22Rv1 (cell line): ENCODE results near the gene LRIG1.

Experiments
- ZFX ChIP-seq: fragments of 450-650 bp; IDR thresholded peaks from 2 replicates; pipeline ENCODE4 v1.6.1; 2017; ENCODE audit warnings: antibody characterized with exemption, borderline replicate concordance
- TF ChIP-seq, protein P1 (sequence below): fragments of 450-650 bp; IDR thresholded peaks from 2 replicates; pipeline ENCODE4 v1.5.1; 2017; ENCODE audit warnings: mild to moderate bottlenecking

DNA sequence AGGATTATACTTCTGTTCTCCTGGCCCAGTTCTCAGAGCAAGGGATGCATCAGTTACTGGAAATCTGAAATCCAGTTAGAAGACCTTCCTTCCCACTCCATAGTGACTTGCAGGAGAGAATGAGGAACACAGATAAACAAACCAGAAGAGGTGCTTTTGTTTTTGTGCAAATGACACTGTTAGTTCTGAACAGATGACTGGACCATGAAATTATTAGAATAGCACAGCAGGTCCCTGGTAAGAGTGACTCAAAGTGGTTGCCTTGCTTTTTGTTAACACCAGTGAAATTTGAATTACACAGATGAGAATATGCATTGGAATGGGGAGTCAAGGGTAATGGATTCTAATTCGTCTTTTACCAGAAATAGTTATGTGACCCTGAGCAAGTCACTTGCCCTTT is 30.4 kb upstream of the LRIG1 start:
- TF ChIP-seq, protein P1, sequence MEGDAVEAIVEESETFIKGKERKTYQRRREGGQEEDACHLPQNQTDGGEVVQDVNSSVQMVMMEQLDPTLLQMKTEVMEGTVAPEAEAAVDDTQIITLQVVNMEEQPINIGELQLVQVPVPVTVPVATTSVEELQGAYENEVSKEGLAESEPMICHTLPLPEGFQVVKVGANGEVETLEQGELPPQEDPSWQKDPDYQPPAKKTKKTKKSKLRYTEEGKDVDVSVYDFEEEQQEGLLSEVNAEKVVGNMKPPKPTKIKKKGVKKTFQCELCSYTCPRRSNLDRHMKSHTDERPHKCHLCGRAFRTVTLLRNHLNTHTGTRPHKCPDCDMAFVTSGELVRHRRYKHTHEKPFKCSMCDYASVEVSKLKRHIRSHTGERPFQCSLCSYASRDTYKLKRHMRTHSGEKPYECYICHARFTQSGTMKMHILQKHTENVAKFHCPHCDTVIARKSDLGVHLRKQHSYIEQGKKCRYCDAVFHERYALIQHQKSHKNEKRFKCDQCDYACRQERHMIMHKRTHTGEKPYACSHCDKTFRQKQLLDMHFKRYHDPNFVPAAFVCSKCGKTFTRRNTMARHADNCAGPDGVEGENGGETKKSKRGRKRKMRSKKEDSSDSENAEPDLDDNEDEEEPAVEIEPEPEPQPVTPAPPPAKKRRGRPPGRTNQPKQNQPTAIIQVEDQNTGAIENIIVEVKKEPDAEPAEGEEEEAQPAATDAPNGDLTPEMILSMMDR: no peak
- TF ChIP-seq ZFX: no peak
